Urinary bladder (tissue), 4 donors: ENCODE results near the gene RNF225. TPM values are rescaled to one million over a fixed set of nuclear protein-coding genes. Genes with fewer than 3 reads are reported as not detected.
"Not testable (repeated sequence)": the region's sequence is repeated elsewhere in the genome, so short reads cannot be mapped to it uniquely, and the experiment has no call there.

Source experiments
- DNase-seq: peaks from one replicate; pipeline ENCODE4 v3.0.0-alpha.2; 2015; ENCODE audit errors: extremely low spot score
- H3K27ac ChIP-seq: one replicate; pipeline ENCODE4 v1.5.1; 2013; ENCODE audit warnings: low read depth, mild to moderate bottlenecking, moderate library complexity
- H3K36me3 ChIP-seq: one replicate; pipeline ENCODE4 v1.6.1; 2013; ENCODE audit warnings: mild to moderate bottlenecking, moderate library complexity; ENCODE audit not compliant: insufficient read depth
- H3K4me1 ChIP-seq: one replicate; pipeline ENCODE4 v1.6.1; 2013; ENCODE audit warnings: mild to moderate bottlenecking, moderate library complexity; ENCODE audit not compliant: insufficient read depth
- H3K4me3 ChIP-seq: one replicate; pipeline ENCODE4 v1.5.1; 2013; ENCODE audit warnings: low read depth, low read length
- WGBS: extraction: QIAGEN DNeasy Blood & Tissue Kit; methylation state at CpG from one replicate; pipeline ENCODE4 v1.1.7; 2013; 5-methylcytosine and 5-hydroxymethylcytosine counted together
- polyA plus RNA-seq: library from polyadenylated mRNA; stranded (reverse); fragments of 200-250 nt; gene quantifications from one replicate; pipeline ENCODE4 v1.2.3, GENCODE V29; 2013
- total RNA-seq: library from RNA; depleted of rRNA; stranded (reverse); fragments of >200 nt; gene quantifications from one replicate; pipeline ENCODE4 v1.2.3, GENCODE V29; 2014
- donor health status: healthy with polysubstance abuse.
- donor health status: healthy.

Gene RNF225
- total RNA-seq, result not detected
- 0.11 TPM for polyA plus RNA-seq

- 28% methylated on average over 21 of the region's 21 CpGs for WGBS
- no peaks in the 10 kb centered on the region for H3K4me1 ChIP-seq
- peaks cover 6% of the 10 kb centered on the region for H3K36me3 ChIP-seq
- no peak within 1 kb of the TSS for H3K4me3 ChIP-seq
- no peak for DNase-seq
- no peak within 1 kb of the TSS for H3K27ac ChIP-seq
Observed at GRCh38 chr19:58395220-58395978, at the start of gene RNF225. Gene RNF225, plus strand, starts transcription at chr19:58395656. Its CDS starts 434 bp downstream, at chr19:58396090.

- DNase-seq, result no peak
- no peak overlapping the region for H3K27ac ChIP-seq
- no peaks in the 10 kb centered on the region for H3K4me1 ChIP-seq
- 1% methylated on average over 82 of the region's 82 CpGs for WGBS
- no peaks in the 10 kb centered on the region for H3K36me3 ChIP-seq
- peak overlapping the region; percentile 23 for H3K4me3 ChIP-seq
Observed at GRCh38 chr19:58346961-58347929, 48.2 kb upstream of the RNF225 start.

- WGBS, result 27% methylated on average over 12 of the region's 12 CpGs
- not testable (repeated sequence) for H3K36me3 ChIP-seq, DNase-seq, H3K4me1 ChIP-seq, H3K27ac ChIP-seq
- H3K4me3 ChIP-seq, result peak overlapping the region; percentile 23
Observed at GRCh38 chr19:58348080-58348479, 47.4 kb upstream of the RNF225 start.

- 32% methylated on average over 8 of the region's 8 CpGs for WGBS
- H3K27ac ChIP-seq, result no peak overlapping the region
- DNase-seq, result no peak
- H3K4me3 ChIP-seq, result no peak overlapping the region
- no peaks in the 10 kb centered on the region for H3K4me1 ChIP-seq
- no peaks in the 10 kb centered on the region for H3K36me3 ChIP-seq
Observed at GRCh38 chr19:58349590-58349989, 45.9 kb upstream of the RNF225 start.

GRCh38 chr19:58350001-58350861, 45.2 kb upstream of the RNF225 start:
- no peaks in the 10 kb centered on the region for H3K36me3 ChIP-seq
- no peaks in the 10 kb centered on the region for H3K4me1 ChIP-seq
- WGBS, result 14% methylated on average over 84 of the region's 84 CpGs
- no peak for DNase-seq
- H3K27ac ChIP-seq, result no peak overlapping the region
- no peak overlapping the region for H3K4me3 ChIP-seq

GRCh38 chr19:58350871-58351557, 44.4 kb upstream of the RNF225 start:
- Histone ChIP-seq H3K4me1 (no peaks in the 10 kb centered on the region), H3K4me3 (no peak overlapping the region), H3K27ac (no peak overlapping the region), H3K36me3 (no peaks in the 10 kb centered on the region)
- 60% methylated on average over 34 of the region's 34 CpGs for WGBS
- DNase-seq, result no peak

GRCh38 chr19:58351558-58351878, 43.9 kb upstream of the RNF225 start:
- Histone ChIP-seq H3K27ac (no peak overlapping the region), H3K4me3 (no peak overlapping the region), H3K4me1 (no peaks in the 10 kb centered on the region), H3K36me3 (no peaks in the 10 kb centered on the region)
- WGBS, result 86% methylated on average over 9 of the region's 9 CpGs
- DNase-seq, result no peak

- Histone ChIP-seq H3K36me3 (no peaks in the 10 kb centered on the region), H3K4me1 (no peaks in the 10 kb centered on the region), H3K4me3 (no peak overlapping the region), H3K27ac (no peak overlapping the region)
- DNase-seq, result no peak
- 84% methylated on average over 23 of the region's 23 CpGs for WGBS
Observed at GRCh38 chr19:58351990-58352755, 43.3 kb upstream of the RNF225 start.

GRCh38 chr19:58352760-58353671, 42.4 kb upstream of the RNF225 start, which contains the start of gene A1BG:
Gene A1BG, minus strand, starts transcription at chr19:58353492. Its CDS starts 55 bp downstream, at chr19:58353437.
- DNase-seq, result no peak
- Histone ChIP-seq H3K4me3 (no peak within 1 kb of the TSS), H3K4me1 (no peaks in the 10 kb centered on the region), H3K27ac (no peak within 1 kb of the TSS), H3K36me3 (no peaks in the 10 kb centered on the region)
- 82% methylated on average over 26 of the region's 26 CpGs for WGBS

- WGBS, result 87% methylated on average over 15 of the region's 15 CpGs
- Histone ChIP-seq H3K4me1 (no peaks in the 10 kb centered on the region), H3K36me3 (no peaks in the 10 kb centered on the region), H3K4me3 (no peak overlapping the region), H3K27ac (no peak overlapping the region)
- DNase-seq, result no peak
Observed at GRCh38 chr19:58353717-58354477, 41.6 kb upstream of the RNF225 start.

GRCh38 chr19:58354478-58355030, 40.9 kb upstream of the RNF225 start:
- H3K4me3 ChIP-seq, result no peak overlapping the region
- no peak overlapping the region for H3K27ac ChIP-seq
- no peaks in the 10 kb centered on the region for H3K36me3 ChIP-seq
- H3K4me1 ChIP-seq, result no peaks in the 10 kb centered on the region
- 62% methylated on average over 6 of the region's 6 CpGs for WGBS
- DNase-seq, result no peak
